EL (cell line): ENCODE results near the gene ANO8.
A peak's percentile ranks its signal among the peaks of the same experiment; 100 is the strongest.
"Not testable (repeated sequence)": the region's sequence is repeated elsewhere in the genome, so short reads cannot be mapped to it uniquely, and the experiment has no call there.

ENCODE experiments used
- DNase-seq: peaks from one replicate; pipeline ENCODE4 v3.0.0-alpha.2; 2016

Gene ANO8

DNA sequence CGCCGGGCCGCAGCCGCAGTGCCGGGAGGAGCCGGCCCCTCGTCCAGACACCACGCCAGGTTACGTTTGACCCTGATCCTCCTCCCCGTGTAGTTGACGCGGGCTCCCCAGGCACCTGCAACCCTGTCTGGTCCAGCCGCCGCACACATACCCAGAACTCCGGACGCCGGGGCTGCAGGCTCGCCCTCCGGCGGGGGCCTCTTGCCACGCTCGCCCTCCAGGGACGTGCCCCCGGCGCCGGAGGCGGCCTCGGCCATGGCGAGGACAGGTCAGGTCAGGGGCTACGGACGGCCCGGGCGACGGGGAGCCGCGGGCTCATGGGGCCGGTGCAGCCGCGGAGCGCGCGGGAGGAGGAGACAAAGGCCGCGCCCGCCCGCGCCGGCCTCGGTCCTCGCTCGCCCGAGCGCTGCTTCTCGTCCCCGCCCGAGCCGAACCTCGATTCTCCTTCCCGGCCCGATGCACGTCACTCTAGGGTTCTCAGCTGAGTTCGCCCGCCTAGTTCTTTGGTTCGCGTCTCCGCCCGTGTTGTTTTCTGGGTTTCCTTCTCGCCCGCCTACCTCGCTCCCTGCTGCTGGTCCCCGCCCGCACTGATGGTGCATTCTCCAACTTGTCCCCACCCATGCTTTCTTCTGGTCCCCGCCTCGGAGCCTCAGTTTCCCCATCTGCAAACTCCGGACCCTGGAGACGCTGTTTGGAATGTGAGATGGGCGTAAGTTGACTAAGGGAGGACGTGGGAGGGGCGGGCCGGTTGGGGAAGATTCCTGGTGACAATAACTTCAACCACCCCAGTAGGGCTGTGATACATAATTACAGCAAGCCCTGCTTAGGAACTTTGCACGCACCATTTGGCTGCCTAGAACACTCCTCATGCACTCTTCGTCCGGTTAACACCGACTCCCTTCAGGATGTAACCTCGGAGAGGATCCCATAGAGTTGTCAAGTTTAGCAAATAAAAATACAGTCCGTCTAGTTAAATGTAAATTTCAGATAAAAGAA is at the start of gene ANO8:
Gene ANO8 (minus strand): TSS at position 442 of the 996 bp plus-strand sequence. CDS start 185 bp downstream, at position 257.
- DNase-seq, result peak; percentile 98

DNA sequence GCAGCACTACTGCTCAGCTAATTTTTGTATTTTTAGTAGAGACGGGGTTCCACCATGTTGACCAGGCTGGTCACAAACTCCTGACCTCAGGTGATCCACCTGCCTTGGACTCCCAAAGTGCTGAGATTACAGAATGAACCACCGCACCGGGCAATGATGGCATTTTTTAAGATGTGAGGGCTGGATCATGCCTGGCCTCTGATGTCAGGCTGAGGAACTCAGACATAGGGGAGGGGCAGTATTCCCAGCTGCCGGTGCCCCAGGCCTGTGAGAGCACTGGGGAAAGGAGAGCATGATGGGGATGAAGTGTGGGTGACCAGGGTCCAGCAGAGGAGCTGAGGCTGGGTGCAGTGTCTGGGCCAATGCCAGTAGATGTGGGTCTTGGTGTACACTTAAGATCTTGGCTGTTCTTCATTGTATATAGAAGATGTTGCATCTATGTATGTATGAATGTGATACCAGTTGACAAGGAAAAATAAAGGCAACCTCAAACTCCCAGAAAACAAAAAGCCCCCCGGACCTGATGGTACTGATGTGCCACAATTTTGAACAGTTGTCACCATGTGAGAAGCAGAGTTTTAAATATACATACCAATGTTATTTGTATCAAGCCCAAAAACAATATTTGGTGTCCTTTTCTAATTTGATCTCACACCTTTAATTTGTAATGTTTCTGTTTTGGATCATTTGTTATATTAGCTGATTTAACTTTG is 45.9 kb upstream of the ANO8 start:
- no peak for DNase-seq

GRCh38 chr19:17379221-17379631 is 44.6 kb upstream of the ANO8 start:
- no peak for DNase-seq

GRCh38 chr19:17378271-17378670 is 43.6 kb upstream of the ANO8 start:
- no peak for DNase-seq

DNA sequence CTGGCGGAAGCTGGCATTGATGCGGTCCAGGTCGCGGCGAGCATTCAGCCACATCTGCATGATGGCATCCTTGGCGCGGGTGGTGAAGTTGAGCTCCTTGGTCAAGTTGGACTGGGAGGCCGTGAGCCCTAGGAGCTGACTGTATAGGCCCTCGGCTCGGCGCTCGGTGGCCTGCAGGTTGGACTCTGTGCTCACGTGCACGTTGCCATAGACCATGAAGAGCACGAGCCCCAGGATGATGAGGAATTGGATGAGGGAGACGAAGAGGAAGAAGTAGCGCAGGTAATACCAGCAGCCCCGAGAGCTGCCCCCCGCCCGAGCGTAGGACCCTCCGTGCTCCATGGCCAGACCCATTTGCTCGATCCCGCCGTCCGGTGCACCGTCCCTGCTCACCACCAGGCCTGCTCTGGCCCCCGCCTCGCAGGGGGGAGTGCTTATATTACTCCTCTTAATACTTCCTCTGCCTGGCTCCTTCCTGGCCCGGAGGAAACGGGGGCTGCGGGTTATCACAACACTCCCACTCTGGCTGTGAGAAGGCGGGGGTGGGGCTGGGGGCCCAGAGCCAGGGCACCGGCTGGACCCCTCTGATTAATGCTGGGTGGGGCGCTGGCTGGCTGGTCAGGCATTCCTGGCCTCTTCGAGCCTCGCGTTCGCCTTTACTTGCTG is 42.4 kb upstream of the ANO8 start, which contains the start of gene PLVAP:
Gene PLVAP (minus strand): TSS at position 408 of the 666 bp plus-strand sequence. CDS start 54 bp downstream, at position 354.
- no peak for DNase-seq

GRCh38 chr19:17370026-17370587 is 35.5 kb upstream of the ANO8 start:
- DNase-seq, result no peak

- no peak for DNase-seq
Observed at GRCh38 chr19:17365361-17365760, 30.7 kb upstream of the ANO8 start.

DNA sequence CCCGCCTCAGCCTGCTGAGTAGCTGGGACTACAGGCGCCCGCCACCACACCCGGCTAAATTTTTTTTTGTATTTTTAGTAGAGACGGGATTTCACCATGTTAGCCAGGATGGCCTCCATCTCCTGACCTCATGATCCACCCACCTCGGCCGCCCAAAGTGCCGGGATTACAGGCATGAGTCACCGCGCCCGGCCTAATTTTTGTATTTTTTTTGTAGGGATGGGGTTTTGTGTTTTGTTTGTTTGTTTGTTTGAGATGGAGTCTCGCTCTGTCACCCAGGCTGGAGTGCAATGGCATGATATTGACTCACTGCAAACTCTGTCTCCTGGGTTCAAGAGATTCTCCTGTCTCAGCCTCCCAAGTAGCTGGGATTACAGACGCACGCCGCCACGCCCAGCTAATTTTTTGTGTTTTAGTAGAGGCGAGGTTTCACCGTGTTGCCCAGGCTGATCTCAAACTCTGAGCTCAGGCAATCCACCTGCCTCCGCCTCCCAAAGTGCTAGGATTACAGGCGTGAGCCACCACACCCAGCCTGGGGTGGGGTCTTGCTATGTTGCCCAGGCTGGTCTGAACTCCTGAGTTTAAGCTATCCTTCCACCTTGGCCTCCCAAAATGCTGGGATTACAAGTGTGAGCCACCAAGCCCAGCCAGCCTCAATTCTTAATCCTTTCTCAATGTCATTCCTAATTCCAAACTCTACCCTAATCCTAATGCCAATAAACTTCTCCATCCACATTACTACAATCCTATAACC is 29.4 kb upstream of the ANO8 start:
- not testable (repeated sequence) for DNase-seq

DNA sequence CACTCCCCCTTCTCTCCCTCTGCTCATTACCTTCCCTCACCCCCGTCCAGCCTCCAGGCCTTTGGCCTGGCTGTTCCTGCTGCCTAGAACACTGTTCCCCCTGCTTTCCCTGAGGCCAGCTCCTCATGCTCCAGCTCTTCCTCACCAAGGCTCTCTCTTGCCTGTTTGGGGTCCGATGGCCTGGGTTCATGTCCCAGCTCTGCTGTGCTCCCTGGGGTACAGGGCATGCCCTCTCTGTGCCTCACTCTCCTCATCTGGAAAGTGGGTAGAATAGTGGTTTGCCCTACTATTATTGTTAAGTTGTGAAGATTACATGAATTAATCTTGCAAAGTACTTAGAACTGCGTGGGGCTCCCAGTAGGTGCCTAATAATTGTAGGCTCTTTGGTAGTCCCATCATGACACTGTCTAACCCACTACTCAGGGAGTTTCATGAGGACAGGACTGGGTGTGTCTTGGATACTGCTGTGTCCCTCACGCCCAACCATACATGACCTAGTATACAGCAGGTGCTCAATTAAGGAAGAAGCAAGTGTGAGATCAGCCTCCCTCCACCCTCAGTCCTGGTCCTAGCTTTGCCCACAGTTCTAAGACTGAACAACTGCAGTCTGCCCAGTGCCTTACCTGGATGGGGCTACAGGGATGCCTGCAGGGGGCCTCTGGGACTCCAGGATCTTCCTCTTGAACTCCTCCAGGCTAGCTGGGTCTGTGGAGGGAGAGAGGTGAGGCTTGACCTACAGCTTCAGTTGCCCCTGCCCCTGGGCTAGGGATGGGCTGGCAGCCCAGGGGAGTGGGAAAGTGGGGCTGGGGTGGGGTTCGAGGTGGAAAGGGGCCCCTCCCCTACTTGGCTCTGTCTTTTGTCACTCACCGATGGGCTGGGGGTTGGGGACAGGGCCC is 25.5 kb upstream of the ANO8 start:
- no peak for DNase-seq

GRCh38 chr19:17358395-17358794 is 23.7 kb upstream of the ANO8 start:
- peak; percentile 24 for DNase-seq

- DNase-seq, result no peak
Observed at GRCh38 chr19:17357724-17358123, 23.1 kb upstream of the ANO8 start.

GRCh38 chr19:17357078-17357666 is 22.5 kb upstream of the ANO8 start:
- DNase-seq, result no peak

DNA sequence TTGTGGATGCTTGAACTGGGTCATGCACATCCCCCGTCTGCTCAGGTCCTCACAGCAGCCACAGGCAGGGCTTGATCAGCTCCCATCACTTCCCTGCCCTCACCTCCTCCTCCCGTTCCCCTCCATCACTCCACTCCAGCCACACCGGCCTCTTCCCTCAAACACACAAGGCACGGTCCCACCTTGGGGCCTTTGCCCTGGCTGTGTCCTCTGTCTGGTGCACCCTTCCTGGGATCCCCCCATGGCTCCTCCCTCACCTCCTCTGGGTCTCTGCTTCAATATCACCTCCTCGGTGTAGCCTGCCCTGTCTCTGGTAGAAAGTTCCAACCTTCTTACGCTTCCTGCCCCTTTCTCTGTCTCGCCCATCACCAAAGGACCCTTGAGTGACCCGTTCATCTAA is 18.7 kb upstream of the ANO8 start:
- DNase-seq, result no peak

DNA sequence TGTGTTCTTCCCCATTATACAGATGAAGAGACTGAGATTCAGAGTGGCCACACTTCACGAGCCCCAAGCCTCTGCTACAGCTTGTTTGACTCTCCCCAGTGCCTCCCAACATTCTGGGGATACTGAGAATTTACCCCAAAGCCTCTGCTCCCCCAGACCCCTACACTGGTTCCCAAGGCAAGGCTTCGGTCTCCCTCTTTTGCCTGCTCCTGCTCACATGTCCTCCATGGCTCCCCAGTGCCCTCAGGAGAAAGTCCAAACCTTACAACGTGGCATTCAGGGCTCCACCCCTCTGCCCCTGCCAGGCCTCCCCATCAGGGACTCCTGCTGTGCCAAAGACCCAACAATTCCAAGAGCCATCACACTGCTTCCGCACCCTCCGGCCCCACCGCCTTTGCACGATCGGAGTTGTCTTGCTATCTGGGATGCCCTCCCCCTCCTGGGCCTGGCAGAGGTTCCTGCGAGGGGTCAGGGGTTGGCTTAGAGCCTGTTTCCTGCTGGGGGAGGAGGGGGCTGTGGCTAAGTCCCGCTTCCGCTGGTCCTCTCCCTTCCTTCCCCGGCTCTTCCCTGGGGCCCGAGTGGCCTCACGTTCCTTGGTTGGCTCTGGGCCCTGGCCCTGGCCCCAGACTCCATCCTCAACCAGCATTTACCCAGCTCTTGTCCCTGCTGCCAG is 18.1 kb upstream of the ANO8 start:
- DNase-seq, result no peak

DNA sequence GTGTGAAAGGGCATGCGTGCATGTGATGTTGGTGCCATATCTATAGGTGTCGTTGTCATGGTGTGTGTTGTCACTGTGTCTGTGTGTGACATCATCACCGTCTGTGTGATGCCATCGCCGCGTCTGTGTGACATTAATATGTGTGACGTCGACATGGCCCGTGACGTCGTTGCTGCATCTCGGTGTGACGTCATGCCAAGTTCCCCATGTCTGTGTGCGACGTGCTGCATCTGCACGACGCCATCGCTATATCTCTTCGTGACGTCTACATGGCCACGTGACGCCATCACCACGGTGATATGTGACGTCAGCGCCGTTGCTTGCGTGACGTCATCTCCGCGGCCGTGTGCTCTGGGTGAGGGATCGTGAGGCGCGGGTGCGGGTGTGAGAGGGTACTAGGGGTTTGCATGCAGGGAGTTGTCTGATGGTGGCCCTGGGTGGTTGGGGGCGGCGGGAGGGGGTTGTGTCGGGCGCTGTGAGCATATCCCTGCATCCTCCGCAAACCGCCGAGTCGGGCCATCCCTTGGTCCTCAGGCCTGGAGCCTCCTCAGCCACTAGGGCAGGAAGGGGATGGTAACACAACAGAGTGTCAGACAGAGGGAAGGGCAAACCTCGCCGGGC is 17.3 kb upstream of the ANO8 start:
- no peak for DNase-seq

DNA sequence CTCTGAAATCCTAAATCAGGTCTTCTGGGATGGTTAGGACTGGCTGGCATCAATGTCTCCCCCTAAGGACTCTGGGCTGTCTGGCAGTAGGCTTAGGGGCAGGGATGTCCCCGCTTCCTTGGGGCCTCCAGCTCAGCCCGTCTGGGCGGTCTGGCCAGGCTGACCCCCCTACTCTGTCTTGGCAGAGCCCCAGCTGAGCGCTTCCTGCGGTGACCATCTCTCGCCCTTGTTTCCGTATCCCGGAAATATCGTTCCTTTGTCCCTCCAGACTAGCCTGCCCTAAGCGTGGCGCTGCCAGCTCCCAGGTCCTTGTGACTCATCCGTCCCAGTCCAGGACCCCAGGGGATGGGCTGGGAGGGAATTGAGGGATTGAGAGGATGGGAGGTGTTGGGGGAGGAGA is 14.0 kb upstream of the ANO8 start:
- DNase-seq, result peak; percentile 76

DNA sequence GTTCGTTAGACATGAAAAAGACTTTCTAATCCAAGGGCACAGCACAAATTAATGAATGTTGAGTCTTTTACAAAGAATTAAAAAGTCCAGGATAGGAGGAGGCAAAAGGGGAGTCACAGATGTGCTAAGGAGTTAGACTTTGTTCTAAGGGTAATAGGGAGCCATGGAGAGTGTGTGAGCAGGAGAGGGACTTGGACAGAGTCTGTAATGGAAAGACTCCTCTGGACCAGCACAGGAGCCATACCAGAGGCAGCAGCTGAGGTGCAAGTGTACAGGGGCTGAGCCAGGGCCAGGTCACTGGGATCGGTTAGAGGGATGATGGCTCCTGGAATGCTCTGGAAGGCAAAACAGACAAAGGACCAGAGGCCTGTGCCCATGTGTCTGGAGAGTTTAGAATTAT is 13.2 kb upstream of the ANO8 start:
- DNase-seq, result no peak

- DNase-seq, result no peak
Observed at GRCh38 chr19:17347361-17347760, 12.7 kb upstream of the ANO8 start.

- DNase-seq, result peak; percentile 57
Observed at GRCh38 chr19:17346109-17346671, 11.5 kb upstream of the ANO8 start.
